H1 (cell line): Measurements from ENCODE around the gene ACER3.
"Not testable (repeated sequence)": the region's sequence is repeated elsewhere in the genome, so short reads cannot be mapped to it uniquely, and the experiment has no call there.

Experiments used
- NANOG ChIP-seq: IDR thresholded peaks from 2 replicates; pipeline ENCODE4 v1.6.1; 2011; ENCODE audit warnings: low read length, low read depth, mild to moderate bottlenecking, inconsistent platforms; ENCODE audit not compliant: insufficient read depth, poor library complexity, severe bottlenecking
- POLR2A ChIP-seq, 2 experiments: IDR thresholded peaks; 1 replicate in 1 of 2; 2 replicates in 1 of 2; pipeline ENCODE4 v1.6.1; 2011; ENCODE audit warnings: low read depth in 2 of 2, low read length in 2 of 2, mild to moderate bottlenecking in 2 of 2; ENCODE audit errors: control extremely low read depth in 1 of 2
- POLR2AphosphoS5 ChIP-seq: IDR thresholded peaks from 2 replicates; pipeline ENCODE4 v1.6.1; 2011; ENCODE audit warnings: low read depth, low read length
- RBBP5 ChIP-seq: IDR thresholded peaks from 2 replicates; pipeline ENCODE4 v1.7.1; 2012; ENCODE audit warnings: low read depth, mild to moderate bottlenecking, inconsistent platforms, low read length, moderate library complexity, borderline replicate concordance
- SP1 ChIP-seq: IDR thresholded peaks from 2 replicates; pipeline ENCODE4 v1.6.1; 2011; ENCODE audit warnings: low read depth, low read length
- YY1 ChIP-seq: IDR thresholded peaks from 2 replicates; pipeline ENCODE4 v1.6.1; 2011; ENCODE audit warnings: low read depth, mild to moderate bottlenecking, low read length
- TF ChIP-seq, protein P1 (sequence below): IDR thresholded peaks from 2 replicates; pipeline ENCODE4 v1.6.1; 2012; ENCODE audit warnings: inconsistent platforms
- TF ChIP-seq, protein P2 (sequence below), 3 experiments: IDR thresholded peaks; 1 replicate in 2 of 3; 2 replicates in 1 of 3; pipeline versions ENCODE4 v1.5.1 to v1.6.1; 2011; ENCODE audit warnings: low read length in 3 of 3, mild to moderate bottlenecking in 3 of 3, inconsistent platforms in 2 of 3, low read depth in 1 of 3, moderate library complexity in 1 of 3; ENCODE audit not compliant: insufficient read depth in 1 of 3; ENCODE audit errors: control extremely low read depth in 1 of 3

DNA sequence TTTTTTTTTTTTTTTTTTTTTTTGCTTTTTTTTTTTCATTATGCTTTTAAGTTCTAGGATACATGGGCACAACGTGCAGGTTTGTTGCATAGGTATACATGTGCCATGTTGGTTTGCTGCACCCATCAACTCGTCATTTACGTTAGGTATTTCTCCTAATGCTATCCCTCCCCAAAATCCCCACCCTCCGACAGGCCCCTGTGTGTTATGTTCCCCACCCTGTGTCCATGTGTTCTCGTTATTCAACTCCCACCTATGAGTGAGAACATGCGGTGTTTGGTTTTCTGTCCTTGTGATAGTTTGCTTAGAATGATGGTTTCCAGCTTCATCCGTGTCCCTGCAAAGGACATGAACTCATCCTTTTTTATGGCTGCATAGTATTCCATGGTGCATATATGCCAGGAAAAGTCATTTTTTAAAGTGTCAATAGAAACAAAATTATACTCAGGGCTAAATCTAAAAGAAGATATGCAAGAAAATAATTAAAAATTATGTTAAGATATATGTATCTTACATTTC, 187.3 kb downstream of the ACER3 start:
- not testable (repeated sequence) for TF ChIP-seq POLR2A (IDR thresholded peaks at IDR 0.05; ENCODE audit: control extremely low read depth in 1 of 2, low read depth in 2 of 2, low read length in 2 of 2); SP1; POLR2AphosphoS5; YY1; RBBP5; NANOG
- TF ChIP-seq, protein P1, sequence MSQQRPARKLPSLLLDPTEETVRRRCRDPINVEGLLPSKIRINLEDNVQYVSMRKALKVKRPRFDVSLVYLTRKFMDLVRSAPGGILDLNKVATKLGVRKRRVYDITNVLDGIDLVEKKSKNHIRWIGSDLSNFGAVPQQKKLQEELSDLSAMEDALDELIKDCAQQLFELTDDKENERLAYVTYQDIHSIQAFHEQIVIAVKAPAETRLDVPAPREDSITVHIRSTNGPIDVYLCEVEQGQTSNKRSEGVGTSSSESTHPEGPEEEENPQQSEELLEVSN, result not testable (repeated sequence)
- TF ChIP-seq, protein P2, sequence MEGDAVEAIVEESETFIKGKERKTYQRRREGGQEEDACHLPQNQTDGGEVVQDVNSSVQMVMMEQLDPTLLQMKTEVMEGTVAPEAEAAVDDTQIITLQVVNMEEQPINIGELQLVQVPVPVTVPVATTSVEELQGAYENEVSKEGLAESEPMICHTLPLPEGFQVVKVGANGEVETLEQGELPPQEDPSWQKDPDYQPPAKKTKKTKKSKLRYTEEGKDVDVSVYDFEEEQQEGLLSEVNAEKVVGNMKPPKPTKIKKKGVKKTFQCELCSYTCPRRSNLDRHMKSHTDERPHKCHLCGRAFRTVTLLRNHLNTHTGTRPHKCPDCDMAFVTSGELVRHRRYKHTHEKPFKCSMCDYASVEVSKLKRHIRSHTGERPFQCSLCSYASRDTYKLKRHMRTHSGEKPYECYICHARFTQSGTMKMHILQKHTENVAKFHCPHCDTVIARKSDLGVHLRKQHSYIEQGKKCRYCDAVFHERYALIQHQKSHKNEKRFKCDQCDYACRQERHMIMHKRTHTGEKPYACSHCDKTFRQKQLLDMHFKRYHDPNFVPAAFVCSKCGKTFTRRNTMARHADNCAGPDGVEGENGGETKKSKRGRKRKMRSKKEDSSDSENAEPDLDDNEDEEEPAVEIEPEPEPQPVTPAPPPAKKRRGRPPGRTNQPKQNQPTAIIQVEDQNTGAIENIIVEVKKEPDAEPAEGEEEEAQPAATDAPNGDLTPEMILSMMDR (IDR thresholded peaks at IDR 0.05; ENCODE audit: control extremely low read depth in 1 of 3, insufficient read depth in 1 of 3, low read depth in 1 of 3, low read length in 3 of 3), result not testable (repeated sequence)
